GM20431 (cell line): Measurements from ENCODE around the gene BSDC1.
"Not testable (repeated sequence)": the region's sequence is repeated elsewhere in the genome, so short reads cannot be mapped to it uniquely, and the experiment has no call there.

Source experiments
- in situ Hi-C: fragments of 300-500 bp; cut with MseI, MboI; formaldehyde crosslinking; loops from one replicate; pipeline ENCODE4 v1.15.0; 2020; ENCODE audit warnings: low sequenced_read_pairs; ENCODE audit not compliant: unreplicated experiment

Gene BSDC1, protein sequence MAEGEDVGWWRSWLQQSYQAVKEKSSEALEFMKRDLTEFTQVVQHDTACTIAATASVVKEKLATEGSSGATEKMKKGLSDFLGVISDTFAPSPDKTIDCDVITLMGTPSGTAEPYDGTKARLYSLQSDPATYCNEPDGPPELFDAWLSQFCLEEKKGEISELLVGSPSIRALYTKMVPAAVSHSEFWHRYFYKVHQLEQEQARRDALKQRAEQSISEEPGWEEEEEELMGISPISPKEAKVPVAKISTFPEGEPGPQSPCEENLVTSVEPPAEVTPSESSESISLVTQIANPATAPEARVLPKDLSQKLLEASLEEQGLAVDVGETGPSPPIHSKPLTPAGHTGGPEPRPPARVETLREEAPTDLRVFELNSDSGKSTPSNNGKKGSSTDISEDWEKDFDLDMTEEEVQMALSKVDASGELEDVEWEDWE

DNA sequence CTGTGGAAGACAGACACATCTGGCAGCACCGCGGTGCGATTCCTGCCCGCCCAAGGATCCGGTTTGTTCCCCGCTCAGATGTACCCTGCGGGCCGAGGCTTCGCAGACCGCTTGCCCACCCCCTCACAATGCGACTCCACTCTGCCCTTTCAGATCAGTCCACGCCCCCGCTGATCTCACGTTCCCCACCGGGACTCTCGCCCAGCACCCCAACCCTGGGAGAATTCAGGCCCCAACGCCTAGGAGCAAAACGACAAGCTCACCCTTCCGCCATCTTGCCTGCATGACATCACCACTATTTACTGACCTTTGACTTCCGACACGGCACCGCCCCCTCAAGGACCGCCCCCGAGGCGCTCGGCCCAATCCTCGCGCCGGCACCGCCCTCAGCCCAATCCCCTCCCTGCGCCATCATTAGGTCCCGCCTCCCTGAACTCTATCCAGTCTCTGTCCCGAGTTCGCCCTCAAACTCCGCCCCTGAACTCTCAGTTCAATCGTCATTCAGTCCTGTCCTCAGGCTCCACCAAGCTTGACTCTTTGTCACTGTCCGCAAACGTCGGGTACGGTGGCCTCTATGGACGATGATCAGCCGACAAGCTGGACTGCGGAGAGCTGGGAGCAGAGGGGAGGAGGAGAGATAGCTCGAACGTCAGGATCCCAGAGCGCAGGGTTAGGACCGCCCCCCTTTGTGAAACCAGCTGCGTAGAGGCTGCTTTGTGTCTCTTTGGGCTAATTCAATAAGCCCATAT, at the start of gene BSDC1:
BSDC1 (minus strand) TSS at position 301 of the 749 bp plus-strand sequence; CDS start at position 274, 27 bp downstream.
- in situ Hi-C loops = no loop called here

- in situ Hi-C loops = not testable (repeated sequence)
Measured at GRCh38 chr1:32441467-32441866, 47.2 kb upstream of the BSDC1 start.

GRCh38 chr1:32438777-32439176, 44.5 kb upstream of the BSDC1 start:
- in situ Hi-C loops = not testable (repeated sequence)

GRCh38 chr1:32438136-32438535, 43.9 kb upstream of the BSDC1 start:
- in situ Hi-C loops = no loop called here

DNA sequence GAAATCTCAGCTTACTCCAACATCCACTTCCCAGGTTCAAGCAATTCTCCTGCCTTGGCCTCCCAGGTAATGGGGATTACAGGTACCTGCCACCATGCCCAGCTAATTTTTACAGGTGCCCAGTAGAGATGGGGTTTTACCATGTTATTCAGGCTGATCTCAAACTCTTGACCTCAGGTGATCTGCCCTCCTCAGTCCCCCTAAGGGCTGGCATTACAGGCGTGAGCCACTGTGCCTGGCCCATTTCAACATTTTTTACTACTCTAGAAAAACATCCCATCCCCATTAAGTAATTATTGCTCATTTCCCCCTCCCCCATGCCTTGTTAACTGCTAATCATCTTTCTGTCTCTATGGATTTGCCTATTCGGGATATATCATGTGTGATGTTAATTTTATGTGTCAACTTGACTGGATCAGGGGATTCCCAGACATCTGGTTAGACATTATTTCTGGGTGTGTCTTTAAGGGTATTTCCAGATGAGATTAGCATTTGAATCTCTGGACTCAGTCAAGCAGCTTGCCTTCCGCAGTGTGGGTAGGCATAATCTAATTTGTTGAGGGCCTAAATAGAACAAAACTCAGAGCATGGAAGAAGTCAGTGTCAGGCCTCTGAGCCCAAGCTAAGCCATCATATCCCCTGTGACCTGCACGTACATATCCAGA, 37.6 kb upstream of the BSDC1 start:
- in situ Hi-C loops = no loop called here

GRCh38 chr1:32427264-32427963, 33.2 kb upstream of the BSDC1 start:
- in situ Hi-C loops = no loop called here

GRCh38 chr1:32426489-32427255, 32.4 kb upstream of the BSDC1 start:
- in situ Hi-C loops = no loop called here

- in situ Hi-C loops = no loop called here
Measured at GRCh38 chr1:32421775-32422174, 27.5 kb upstream of the BSDC1 start.

DNA sequence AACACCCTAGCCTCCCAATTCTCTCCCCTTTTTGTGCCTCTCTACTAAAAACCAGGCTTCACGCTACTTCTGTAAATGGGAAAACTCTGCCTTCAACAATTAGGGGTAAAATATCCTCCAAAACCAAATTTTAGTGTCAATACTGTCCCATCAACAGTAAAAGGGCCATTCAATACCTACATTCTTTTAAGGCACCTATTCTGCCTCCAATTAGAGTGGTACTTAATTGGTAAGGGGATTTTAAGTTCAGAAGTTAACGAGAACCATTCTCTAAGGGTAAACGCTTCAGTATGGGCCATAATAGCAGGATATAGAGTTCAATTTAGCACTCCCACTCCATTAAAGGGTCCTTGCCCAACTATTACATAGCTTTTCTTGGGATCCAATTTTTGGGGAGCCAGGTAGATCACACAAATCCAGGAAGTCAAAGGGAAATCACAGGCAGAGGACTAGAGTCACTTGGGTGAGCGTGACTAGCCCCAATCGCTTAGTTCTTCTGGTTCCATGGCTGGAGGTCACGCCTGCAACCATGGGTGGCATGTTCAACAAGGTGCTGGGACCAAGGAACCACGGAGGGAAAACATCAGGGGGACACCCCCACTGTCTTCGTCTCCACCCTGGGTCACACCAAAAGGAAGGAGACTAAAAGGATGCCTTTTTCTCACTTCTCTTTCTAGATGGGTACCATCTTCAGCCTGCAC, 20.1 kb upstream of the BSDC1 start:
- in situ Hi-C loops = loop anchor here (10.0 kb wide), 1 partner anchor 200 kb away; no protein-coding TSS in a partner anchor

- in situ Hi-C loops = loop anchor here (10.0 kb wide), 1 partner anchor 199 kb away; no protein-coding TSS in a partner anchor
Measured at GRCh38 chr1:32413507-32414185, 19.4 kb upstream of the BSDC1 start.

- in situ Hi-C loops = loop anchor here (10.0 kb wide), 1 partner anchor 196 kb away; no protein-coding TSS in a partner anchor
Measured at GRCh38 chr1:32411261-32411660, 17.0 kb upstream of the BSDC1 start.

DNA sequence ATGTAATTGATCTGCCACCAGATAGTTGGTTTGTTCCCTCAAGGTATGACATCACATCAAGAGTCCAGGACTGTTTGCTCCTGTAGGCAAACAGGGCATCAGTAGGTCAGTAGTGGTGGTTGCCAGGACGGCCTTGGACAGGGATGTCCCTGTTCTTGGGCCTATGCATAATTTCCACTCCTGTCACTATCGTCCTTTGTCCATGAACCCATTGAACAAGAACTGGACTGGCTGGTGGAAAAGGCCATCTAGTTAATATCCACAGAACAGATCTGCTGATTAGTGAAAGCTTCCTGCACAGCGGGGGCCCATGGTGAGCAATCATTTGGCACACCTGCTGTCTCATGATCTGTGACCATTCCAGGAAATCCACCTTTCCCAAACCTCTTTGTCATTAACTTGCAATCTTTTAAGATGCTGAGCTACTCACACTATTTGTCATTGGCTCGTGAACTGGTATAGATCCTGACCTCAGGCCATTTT, 12.4 kb upstream of the BSDC1 start:
- in situ Hi-C loops = no loop called here

- in situ Hi-C loops = no loop called here
Measured at GRCh38 chr1:32405672-32406467, 11.6 kb upstream of the BSDC1 start.

DNA sequence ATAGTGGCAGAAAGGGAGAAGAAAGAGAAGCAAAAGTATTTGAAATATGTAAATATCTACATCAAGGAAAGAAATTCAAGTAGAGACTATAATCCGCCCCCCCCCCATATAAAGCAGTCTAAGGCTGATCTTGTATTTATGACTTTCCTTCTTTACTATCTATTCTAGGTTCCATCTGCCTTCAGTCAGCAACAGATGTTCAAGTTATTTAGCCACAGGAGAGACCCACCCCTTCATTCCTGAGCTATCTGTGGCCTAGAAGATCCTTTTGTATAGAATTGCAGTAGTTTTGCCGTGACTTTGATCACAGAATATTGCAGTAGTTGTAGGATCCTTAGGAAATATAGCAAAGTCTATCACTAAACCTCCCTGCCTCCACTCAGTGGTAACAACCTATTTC, 10.7 kb upstream of the BSDC1 start:
- in situ Hi-C loops = no loop called here

DNA sequence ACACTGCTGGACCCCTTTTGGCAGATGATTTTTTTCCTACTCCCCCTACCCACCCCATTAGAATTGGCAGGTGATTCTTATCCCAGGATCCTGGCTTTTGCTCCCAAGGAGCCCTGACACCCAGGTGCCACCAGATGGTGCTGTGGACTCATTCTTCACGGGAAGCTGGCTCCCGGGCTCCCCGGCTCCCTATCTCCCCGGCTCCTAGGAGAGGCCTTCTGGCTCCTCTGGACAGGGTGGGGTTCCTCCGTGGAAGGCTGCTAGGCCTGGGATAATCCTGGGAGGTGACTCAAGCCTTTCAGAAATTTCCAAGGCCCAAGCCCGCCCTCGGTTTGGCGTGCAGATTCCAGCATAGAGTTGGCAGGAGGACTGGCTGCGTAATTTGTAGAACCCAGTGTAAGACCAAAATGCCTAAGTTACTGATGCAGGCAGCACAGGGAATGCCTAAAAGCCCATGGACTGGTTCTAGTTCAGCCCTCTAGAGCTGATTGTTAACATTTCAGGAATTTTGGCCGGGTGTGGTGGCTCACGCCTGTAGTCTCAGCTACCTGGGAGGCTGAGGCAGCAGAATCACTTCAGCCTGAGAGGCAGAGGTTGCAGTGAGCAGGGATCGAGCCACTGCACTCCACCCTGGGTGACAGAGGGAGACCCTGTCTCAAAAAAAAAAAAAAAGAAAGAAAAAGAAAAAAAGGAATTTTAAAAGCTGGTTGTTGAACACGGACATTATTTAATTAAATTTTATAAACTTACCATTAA, 6.8 kb upstream of the BSDC1 start:
- in situ Hi-C loops = no loop called here

- in situ Hi-C loops = no loop called here
Measured at GRCh38 chr1:32399843-32400242, 5.6 kb upstream of the BSDC1 start.
